HG03521 (cell line): ENCODE measurements around the gene CASTOR2.
"Not testable (repeated sequence)": the region's sequence is repeated elsewhere in the genome, so short reads cannot be mapped to it uniquely, and the experiment has no call there.

Source experiments
- ATAC-seq: cut with Tn5 transposase; IDR thresholded peaks from one replicate; pipeline ENCODE4 v1.9.1; 2021; ENCODE audit warnings: mild to moderate bottlenecking, moderate library complexity; ENCODE audit not compliant: unreplicated experiment

The CASTOR2 gene

DNA sequence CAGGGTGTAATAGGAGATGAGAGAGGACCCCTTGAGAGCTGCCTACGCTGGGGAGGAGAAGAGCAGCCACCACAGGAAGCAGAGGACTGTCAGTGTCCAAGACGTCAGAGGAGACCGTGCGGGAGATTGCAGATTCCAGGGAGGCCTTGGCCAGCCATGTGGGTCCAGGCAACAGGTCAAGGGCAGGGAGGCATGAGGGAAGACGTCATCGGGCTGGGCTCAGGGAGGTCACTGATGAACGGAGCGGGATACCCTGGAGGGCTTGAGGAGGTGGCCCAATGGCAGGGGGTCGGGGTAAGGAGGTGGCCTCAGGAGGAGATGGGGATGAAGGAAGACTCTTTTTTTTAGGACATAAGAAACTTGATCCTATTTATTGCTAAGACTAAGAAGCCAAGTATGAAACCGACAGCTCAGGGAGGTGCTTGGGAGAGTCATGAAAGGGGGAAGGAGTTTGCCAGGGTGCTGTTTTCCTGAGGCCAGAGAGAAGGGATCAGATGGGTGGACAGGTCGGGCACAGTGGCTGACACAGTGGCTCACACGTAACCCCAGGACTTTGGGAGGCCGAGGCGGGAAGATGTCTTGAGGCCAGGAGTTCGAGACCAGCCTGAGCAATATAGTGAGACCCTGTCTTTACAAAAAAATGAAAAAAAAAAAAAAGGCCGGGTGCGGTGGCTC lies 30.5 kb downstream of the CASTOR2 start:
- ATAC-seq: not testable (repeated sequence)

DNA sequence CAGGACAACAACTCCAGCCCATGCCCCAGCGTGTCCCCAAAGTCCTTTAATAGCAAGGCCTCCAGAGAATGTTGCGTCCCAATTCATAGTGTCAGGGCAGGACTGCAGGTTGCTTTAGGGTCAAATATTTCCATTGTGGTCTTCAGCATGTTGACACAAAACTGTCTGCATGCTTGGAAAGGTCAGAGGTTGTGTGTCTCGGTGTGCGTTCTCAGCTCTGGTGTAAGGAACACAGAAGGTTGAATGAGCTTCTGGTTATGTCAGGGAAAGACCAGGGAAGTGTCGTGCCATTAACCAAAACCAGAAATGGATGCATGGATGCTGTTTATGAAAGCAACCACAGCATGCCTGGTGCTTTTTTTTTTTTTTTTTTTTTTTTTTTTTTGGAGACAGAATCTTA lies 31.9 kb downstream of the CASTOR2 start:
- not testable (repeated sequence) for ATAC-seq

DNA sequence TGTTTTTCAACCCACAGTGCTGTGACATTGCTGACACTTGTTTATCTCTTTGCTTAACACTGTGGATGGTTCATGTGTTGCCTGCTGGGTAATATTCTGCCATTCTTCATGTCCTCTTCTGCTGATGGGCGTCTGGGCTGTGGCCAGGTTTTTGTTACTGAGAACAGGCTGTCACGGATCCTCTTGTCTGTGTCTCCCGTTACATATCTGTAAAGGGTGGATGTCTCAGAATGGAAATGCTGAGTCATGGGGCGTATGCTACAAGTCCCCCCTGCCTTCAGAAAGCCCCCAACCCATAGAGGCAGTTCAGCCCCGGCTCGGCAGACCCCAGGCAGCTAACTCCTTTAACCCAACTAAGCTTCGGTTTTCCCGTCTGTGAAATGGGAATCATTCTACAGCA lies 33.3 kb downstream of the CASTOR2 start:
- ATAC-seq: not testable (repeated sequence)

DNA sequence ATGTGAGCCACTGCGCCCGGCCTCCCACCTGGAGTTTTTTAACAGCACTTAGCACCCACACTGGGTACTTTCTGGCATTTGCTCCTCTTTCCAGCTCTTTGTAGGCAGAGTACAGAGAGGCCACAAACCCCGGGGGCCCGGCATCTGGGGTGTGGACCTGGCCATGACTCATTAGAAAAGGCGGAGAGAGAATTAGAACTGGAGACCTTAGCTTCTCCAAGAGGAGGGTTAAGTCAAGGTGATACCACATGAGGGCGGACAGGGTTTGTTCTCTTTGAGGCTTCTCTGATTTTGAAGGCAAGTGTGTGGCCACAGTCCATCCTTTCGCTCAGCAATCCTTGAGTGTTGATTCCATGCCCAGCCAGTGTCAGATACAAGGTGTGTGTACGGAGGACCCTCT lies 36.9 kb downstream of the CASTOR2 start:
- not testable (repeated sequence) for ATAC-seq

DNA sequence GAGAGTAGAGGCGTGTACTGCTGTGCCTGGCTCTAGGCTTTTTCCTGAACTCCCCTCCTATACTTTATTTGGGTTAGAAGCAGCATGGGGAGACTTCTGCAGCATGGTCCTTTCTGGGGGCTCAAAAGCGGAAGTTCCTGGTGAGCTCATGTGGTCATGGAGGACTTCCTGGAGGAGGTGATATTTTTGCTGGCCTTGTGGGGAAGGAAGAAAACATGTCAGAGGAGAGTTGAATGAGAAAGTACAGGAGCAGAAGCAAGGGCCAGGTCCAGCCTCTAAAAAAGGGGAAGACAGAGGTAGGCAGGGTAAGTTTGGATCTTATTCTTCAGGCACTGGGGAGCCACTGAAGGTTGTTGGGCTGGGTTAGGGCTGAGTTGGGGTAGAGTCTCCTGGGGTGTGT lies 45.5 kb downstream of the CASTOR2 start:
- no peak for ATAC-seq

DNA sequence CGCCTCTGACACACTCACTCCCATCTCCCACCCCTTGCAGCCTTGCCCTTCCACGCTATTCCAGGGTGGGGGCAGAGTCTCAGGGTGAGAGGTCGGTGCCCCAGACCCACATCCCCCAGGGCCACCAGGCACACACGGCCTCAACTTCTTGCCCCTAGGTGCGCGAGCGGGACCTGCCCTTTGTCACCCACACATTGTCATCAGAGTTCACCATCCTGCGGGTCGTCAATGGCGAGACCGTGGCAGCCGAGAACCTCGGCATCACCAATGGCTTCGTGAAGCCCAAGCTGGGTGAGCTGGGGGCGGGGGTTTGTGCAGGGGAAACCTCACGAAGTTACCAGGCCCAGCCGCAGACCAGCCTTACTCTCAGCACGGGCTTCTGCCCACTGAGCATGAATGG lies 53.3 kb downstream of the CASTOR2 start:
- no peak for ATAC-seq

DNA sequence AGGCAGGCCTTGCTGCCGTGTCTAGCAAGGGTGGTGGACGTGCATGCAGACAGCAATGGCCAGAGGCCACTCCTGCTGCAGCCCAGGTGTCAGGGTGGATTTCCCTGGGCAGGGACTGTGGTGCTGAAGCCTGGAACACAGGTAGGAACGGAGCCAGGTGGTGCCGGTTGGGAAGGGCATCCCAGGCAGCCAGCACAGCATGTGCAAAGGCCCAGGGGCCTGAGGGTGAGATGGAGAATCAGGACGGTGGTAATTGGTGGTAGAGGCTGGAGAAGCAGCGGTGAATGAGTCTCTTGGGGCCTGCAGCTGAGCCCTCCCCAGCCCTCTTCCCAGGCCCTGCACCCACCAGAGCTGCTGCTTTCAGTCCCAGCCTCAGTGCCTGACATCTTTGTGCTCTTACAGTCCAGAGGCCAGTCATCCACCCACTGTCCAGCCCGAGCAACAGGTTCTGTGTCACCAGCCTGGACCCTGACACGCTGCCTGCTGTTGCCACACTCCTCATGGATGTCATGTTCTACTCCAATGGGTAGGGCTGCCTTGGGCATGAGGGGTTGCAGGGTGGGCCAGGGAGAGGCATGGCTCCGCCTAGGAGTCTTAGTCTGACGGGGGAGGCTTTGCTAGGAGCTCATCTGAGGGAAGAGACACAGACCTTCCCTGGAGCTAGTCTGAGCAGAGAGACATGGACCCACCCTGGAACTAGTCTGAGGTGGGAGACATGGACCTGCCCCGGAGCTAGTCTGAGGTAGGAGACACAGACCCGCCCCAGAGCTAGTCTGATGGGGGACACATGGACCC lies 54.3 kb downstream of the CASTOR2 start:
- ATAC-seq: no peak

DNA sequence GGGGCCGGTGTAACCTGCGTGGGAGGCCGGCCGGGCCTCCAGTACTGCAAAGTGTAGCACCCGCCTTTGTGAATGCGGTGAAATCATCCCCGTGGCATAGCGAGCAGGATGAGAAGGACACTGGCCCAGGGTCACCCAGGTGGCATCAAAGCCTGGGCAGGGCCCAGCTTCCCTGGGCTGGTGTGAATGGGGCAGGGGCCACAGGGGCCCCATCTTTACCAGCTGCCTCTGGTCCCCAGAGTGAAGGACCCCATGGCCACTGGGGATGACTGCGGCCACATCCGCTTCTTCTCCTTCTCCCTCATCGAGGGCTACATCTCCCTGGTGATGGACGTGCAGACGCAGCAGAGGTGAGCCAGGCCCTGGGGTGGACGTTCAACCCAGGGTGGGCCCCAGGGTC lies 55.3 kb downstream of the CASTOR2 start:
- ATAC-seq: no peak

DNA sequence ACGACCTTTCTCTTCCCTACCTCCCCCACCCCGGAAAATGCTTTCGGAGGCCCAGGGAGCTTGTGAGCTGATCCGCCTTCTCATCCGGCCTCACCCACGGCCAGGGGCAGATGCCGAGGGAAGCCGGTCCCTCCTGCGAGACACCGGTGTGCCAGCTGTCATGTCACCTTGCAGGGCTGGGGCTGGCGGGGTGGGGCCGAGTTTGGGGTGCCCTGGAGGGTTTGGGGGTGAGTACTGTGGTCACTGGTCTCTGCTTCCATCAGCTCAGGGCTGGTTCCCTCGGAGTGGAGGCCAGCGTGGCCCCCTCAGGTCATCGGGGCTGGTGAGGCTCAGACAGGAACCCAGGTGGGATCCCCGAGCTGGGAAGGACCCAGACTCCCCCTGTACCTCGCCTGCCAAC lies 60.4 kb downstream of the CASTOR2 start:
- ATAC-seq: no peak

DNA sequence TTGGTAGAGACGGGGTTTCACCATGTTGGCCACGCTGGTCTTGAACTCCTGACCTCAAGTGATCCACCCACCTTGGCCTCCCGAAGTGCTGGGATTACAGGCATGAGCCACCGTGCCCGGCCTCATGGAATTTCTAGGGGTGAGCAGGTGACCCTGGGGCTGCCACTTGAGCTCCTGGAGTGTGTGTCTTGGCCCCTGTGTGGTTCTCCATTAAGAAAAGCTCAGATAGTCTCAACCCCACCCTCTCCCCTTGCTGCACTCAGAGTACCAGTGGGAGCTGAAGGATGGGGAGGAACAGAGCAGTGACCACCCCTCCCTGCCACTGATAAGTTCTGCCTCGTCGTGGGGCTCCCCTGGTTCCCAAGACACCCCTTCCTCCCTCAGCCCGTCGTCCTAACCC lies 63.8 kb downstream of the CASTOR2 start:
- ATAC-seq: no peak

DNA sequence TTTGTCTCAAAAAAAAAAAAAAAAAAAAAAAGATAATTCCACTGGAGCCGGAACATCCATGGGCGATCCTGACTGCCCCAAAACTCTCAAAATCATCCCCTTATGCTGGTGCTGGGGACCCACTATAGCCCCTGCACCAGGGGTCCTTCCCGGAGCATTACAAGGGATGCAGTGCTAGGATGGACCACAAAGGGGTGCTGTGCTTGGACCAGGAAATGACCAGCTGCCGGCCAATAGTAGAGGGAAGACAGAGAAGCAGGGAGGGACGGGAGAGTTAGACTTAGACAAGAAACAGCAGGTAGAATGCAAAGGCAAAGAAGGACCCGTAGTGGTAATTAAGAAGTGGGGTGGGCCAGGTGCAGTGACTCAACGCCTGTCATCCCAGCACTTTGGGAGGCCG lies 68.6 kb downstream of the CASTOR2 start:
- no peak for ATAC-seq

DNA sequence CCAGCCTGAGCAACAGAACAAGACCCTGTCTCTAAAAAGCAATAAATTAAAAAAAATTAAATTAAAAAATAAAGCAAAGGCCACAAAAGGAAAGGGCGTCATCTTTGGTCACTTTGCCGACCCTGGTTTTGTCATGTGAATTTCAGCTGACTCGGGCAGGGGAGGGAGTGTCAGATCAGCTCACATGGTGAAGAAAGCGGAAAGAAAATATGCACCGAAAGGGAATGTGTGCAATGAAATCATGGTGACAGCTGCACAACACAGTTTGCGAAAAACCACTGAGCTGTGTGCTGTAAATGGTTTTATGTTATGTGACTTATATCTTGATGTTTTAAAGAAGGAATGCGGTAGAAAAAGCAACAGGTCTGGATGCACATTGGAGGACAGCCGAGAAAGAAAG lies 69.3 kb downstream of the CASTOR2 start:
- no peak for ATAC-seq

DNA sequence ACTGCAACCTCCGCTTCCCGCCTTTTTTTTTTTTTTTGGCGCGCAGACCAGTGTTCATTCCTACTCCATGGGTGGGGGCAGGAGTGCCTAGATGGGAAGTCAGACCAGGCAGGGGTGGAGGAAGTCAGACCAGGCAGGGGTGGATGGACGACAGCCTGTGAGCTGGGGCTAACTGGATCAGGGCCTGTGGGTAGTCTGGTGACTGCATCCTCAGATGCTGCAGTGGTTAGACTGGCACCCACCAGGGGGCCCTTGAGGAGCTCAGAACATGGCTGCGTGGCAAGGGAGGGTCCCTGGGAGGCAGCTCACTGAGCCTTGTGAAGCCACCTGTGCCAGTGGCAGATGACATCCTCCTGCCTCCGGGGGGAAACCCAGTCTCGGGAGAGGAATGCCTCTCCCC lies 74.0 kb downstream of the CASTOR2 start:
- no peak for ATAC-seq

DNA sequence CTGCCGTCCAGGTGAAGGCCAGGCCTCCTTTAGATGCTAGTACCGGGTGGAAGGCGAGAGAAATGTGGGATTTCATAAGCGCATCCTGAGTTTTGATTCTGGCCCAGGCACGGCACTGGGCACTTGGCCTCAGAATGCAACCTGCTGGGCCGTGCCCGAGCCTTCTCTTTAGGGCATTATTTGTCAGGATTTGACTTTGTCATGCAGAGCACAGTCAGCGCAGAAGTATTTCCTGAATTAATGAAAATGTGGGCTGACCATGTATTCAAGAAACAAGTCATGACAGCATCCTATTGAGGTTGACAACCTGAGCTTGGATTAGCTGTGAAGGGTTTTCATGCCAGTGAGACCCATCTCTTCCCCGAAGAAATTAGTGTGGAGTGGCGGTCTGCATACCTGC lies 74.7 kb downstream of the CASTOR2 start:
- no peak for ATAC-seq

DNA sequence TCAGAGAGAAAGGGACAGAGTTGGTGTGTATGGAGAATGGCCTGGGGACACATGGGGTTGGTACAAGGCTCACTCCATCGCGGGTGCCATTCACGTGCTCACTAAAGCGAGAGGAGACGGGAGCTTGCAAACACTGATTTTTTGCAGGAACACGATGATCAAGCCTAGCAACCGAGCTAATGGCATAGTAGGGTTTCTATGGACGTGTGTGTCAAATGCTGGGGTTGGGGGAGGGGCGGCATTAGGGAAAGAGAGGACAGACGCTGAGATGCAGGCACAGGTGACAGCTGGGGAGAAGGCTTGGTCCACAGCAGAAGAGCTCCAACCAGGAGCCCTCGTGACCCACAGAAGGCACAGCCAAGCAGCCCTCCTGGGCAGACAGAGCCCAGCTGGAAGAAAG lies 75.2 kb downstream of the CASTOR2 start:
- no peak for ATAC-seq

DNA sequence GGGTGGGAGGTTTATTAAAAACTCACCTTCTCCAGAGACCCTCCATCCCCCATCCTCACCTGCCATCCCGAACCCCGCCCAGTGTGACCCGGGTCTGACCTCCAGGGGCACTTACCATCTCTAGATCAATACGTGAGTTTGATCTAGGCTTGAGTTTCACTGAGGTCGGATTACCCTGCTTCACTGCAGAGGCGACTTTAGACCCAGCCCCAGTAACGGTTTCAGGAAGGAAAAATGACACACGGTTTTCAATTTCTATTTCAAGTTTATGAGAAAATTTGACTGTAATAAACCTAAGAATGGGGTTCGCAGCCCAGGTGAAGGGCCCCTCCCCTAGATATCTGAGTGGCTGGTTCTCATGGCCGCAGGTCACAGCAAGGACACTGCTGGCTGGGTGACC lies 76.0 kb downstream of the CASTOR2 start:
- ATAC-seq: no peak

DNA sequence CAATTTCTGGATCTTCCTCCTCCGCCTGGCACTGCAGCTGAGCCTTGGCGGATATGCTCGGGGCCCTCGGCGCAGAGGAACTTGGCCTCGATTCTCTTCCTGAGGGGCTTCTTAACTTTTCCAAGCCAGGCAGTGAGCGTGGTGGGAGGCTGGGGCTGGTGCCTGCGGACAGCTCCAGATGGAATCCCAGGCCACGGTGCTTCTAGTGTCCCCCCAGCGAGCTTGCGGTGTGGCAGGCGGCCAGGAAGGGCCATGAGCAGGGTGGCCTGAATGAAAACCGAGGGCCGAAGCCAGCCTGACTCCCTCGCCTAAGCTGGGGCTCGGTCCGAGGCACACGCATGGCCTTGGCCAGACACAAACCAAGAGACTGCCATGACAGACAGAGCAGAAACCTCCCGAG lies 77.8 kb downstream of the CASTOR2 start:
- ATAC-seq: no peak

DNA sequence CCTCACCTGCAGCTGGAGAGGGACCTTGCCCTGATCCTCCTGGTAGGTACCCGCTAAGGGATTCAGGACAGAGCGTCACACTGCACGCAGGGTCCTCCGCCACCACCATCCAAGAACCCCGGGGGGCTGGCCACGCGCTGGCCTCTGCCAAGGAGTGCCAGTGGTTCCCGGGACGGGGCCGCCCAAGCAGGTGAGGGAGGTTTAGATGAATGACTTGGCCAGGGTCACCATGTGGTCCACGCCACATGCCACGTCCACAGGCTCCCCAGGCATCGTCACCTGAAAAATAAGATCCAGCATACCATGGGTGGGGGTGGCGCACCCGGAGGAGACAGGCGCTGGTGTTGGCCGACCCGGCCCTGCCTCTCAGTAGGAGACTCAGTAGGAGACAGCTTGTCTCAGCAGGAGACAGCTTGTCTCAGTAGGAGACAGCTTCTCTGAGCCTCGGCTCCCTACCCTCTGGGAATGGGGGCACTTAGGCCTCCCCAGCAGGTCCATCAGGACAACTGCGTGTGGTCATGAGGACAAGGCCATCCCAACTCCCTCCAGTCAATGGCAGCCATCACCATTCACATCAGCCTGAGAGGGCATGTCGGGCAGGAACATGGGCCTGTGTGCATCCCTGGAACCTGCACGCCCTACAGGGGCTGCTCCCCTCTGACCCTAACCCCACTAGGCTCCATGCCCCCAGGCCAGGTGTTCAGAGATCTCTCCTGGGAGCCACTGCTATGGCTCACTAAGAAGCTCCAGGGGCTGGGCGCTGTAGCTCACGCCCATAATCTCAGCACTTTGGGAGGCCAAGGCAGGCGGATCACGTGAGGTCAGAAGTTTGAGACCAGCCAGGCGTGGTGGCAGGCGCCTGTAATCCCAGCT lies 78.6 kb downstream of the CASTOR2 start:
- ATAC-seq: no peak

DNA sequence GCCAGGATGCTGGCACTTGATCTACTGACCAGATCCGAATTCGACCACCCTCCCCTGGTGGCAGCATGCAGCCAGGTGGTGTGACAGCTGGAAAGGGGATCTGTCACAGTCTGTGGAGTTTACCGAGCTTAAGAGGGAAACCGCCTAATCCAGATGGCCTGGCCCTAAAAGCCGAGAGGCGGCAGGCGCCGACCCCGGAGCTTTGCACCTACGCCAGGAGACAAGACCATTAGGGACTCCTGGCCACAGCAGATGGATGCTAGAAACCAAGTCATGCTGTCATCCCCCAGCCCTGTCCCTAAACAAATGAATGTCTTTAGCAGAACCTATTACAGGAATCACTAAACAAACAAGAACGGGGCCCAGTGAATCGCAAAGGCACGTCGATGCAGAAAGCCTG lies 81.4 kb downstream of the CASTOR2 start:
- no peak for ATAC-seq

DNA sequence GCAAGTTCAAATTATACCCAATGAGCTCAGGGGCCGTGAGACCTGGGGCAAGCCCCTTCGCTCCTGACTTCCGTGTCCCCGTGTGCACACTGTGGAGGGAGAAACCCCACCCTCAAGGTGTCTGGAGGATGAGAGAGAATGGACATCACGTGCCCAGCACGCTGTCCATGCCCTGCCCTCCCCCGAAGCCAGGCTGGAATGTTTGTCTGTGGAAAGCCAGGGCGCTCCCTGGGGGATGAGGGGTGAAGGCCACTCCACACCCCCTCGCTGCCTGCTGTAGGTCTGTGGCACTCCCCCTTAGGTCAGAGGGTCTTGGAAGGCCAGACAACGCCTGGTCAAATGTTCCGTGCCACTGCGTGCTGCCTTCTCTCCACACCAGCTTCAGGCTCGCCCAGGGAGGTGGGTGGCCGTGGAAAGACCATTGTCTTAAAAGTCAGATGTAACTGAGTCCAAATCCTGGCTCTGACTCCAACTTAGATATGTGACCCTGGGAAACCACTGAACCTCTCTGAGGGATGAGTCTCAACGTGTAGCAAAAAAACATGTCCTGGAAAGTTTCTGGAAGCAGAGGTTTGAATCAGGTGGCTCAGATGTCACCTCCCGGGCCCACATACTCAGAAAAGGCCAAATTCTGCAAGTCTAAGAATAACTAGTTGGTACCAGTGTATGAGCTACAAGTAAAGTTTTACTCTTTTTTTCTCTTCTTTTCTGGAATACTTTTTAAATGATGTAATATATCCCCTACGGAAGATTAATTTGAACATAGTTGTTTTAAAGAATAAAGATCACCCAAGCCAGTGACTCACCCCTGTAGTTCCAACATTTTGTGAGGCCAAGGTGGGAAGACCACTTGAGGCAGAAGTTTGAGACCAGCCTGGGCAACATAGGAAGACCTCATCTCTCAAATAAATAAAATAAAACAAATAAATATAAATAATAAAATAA lies 84.2 kb downstream of the CASTOR2 start:
- ATAC-seq: no peak

DNA sequence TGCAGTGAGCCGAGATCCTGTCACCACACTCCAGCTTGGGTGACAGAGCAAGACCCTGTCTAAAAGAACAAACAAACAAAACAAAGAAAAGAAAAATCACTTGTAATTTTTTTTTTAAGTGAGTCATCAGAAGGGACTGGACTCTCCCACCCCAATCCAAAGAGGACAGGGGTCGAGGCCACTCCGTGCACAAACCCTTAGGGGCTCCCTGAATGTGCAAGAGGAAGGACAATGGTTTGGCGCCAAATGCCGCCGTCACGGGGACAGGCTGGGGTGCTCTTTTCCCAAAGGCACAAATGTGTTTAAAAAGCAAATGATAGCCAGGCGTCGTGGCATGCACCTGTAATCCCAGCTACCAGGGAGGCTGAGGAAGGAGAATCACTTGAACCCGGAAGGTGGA lies 85.3 kb downstream of the CASTOR2 start:
- no peak for ATAC-seq
